Testis (tissue), 2 donors: Measurements from ENCODE around the gene IST1.

Experiments used
- CTCF ChIP-seq, 3 experiments: fragments of 450-650 bp in 2 of 3; fragments of 200-600 bp in 1 of 3; sonication (generic) in 1 of 3; IDR thresholded peaks; one replicate each; pipeline ENCODE4 v1.5.1; 2016 to 2019; ENCODE audit warnings: antibody characterized with exemption in 3 of 3, mild to moderate bottlenecking in 2 of 3, moderate library complexity in 1 of 3
- POLR2A ChIP-seq: fragments of 450-650 bp; IDR thresholded peaks from one replicate; pipeline ENCODE4 v1.6.1; 2017; ENCODE audit warnings: antibody characterized with exemption, mild to moderate bottlenecking, moderate library complexity

GRCh38 chr16:71873199-71873598, 22.1 kb upstream of the IST1 start:
- TF ChIP-seq CTCF (IDR thresholded peaks at IDR 0.05): no peak
- no peak for TF ChIP-seq POLR2A
